BE2C (cell line): ENCODE data around the gene ZBTB34.

ENCODE experiments used
- DNase-seq: peaks from one replicate; pipeline ENCODE4 v3.0.0-alpha.2; 2020
- H3K27me3 ChIP-seq: fragments of 250-450 bp; sonication (Bioruptor Pico); 2 replicates; pipeline ENCODE4 v1.5.1; 2020; ENCODE audit warnings: mild to moderate bottlenecking
- H3K36me3 ChIP-seq: fragments of 250-450 bp; sonication (Bioruptor Pico); 2 replicates; pipeline ENCODE4 v1.5.1; 2020; ENCODE audit warnings: mild to moderate bottlenecking
- H3K4me1 ChIP-seq: fragments of 250-450 bp; sonication (Bioruptor Pico); 2 replicates; pipeline ENCODE4 v1.5.1; 2020
- H3K4me3 ChIP-seq: 2 replicates; pipeline ENCODE4 v1.5.1; 2011; ENCODE audit warnings: low read depth, low read length
- H3K9me3 ChIP-seq: fragments of 250-450 bp; sonication (Bioruptor Pico); 2 replicates; pipeline ENCODE4 v1.5.1; 2020
- CTCF ChIP-seq: IDR thresholded peaks from 2 replicates; pipeline ENCODE4 v1.5.1; 2012; ENCODE audit warnings: mild to moderate bottlenecking, low read depth, low read length

The ZBTB34 gene

GRCh38 chr9:126927419-126927818 lies 67.0 kb downstream of the ZBTB34 start:
- Histone ChIP-seq H3K4me3 (no peak overlapping the region), H3K4me1 (no peaks in the 10 kb centered on the region), H3K27me3 (no peaks in the 10 kb centered on the region), H3K9me3 (no peaks in the 10 kb centered on the region), H3K36me3 (no peaks in the 10 kb centered on the region)
- DNase-seq, result no peak
- no peak for TF ChIP-seq CTCF

- Histone ChIP-seq H3K27me3 (no peaks in the 10 kb centered on the region), H3K4me3 (no peak overlapping the region), H3K9me3 (no peaks in the 10 kb centered on the region), H3K36me3 (no peaks in the 10 kb centered on the region), H3K4me1 (no peaks in the 10 kb centered on the region)
- DNase-seq, result no peak
- TF ChIP-seq CTCF, result no peak
Measured at GRCh38 chr9:126932871-126933321, 72.5 kb downstream of the ZBTB34 start.

- no peak for DNase-seq
- Histone ChIP-seq H3K27me3 (no peaks in the 10 kb centered on the region), H3K4me3 (no peak overlapping the region), H3K4me1 (no peaks in the 10 kb centered on the region), H3K9me3 (no peaks in the 10 kb centered on the region), H3K36me3 (no peaks in the 10 kb centered on the region)
- no peak for TF ChIP-seq CTCF
Measured at GRCh38 chr9:126933334-126933980, 73.0 kb downstream of the ZBTB34 start.

- no peak overlapping the region for H3K4me3 ChIP-seq
- DNase-seq, result no peak
- no peaks in the 10 kb centered on the region for H3K27me3 ChIP-seq
- H3K36me3 ChIP-seq, result no peaks in the 10 kb centered on the region
- H3K9me3 ChIP-seq, result no peaks in the 10 kb centered on the region
- TF ChIP-seq CTCF, result no peak
- no peaks in the 10 kb centered on the region for H3K4me1 ChIP-seq
Measured at GRCh38 chr9:126934441-126934840, 74.0 kb downstream of the ZBTB34 start.
